Prostate gland (tissue), 2 donors: ENCODE data around the gene KNCN. TPM values are rescaled to one million over a fixed set of nuclear protein-coding genes. Genes with fewer than 3 reads are reported as not detected.

Experiments
- DNase-seq: peaks from one replicate; pipeline ENCODE4 v3.0.0-alpha.2; 2019; ENCODE audit warnings: low spot score
- H3K27ac ChIP-seq, 2 donors: fragments of 200-600 bp; sonication (generic); 2 replicates each; pipeline ENCODE4 v1.5.1; 2017 to 2019
- H3K27me3 ChIP-seq: fragments of 200-600 bp; sonication (generic); replicated peaks from 2 replicates; pipeline ENCODE4 v1.5.1; 2019; ENCODE audit not compliant: insufficient read depth
- H3K36me3 ChIP-seq, 2 donors: fragments of 200-600 bp; sonication (generic); 1 replicate in 1 of 2; 2 replicates in 1 of 2; pipeline versions ENCODE4 v1.5.1 to v1.8.1; 2017 to 2019
- H3K4me1 ChIP-seq: fragments of 200-600 bp; sonication (generic); replicated peaks from 2 replicates; pipeline ENCODE4 v1.5.1; 2019
- H3K4me3 ChIP-seq, 2 donors: fragments of 200-600 bp; sonication (generic); 2 replicates each; pipeline ENCODE4 v1.5.1; 2017 to 2019
- H3K9me3 ChIP-seq: fragments of 200-600 bp; sonication (generic); 2 replicates; pipeline ENCODE4 v1.5.1; 2017
- POLR2A ChIP-seq: fragments of 450-650 bp; IDR thresholded peaks from one replicate; pipeline ENCODE4 v1.6.1; 2016; ENCODE audit warnings: antibody characterized with exemption, mild to moderate bottlenecking
- POLR2AphosphoS5 ChIP-seq: sonication (generic); formaldehyde crosslinking; IDR thresholded peaks from one replicate; pipeline ENCODE4 v1.6.1; 2017; ENCODE audit warnings: antibody characterized with exemption
- WGBS: methylation state at CpG from one replicate; pipeline ENCODE4 v1.1.5; 2018; 5-methylcytosine and 5-hydroxymethylcytosine counted together
- intact Hi-C: fragments of 100-400 bp; cut with DNase I; formaldehyde crosslinking; loops from one replicate; pipeline ENCODE4 v1.14.2; 2022
- total RNA-seq, 2 donors: library from RNA; depleted of rRNA; stranded (reverse); fragments of >200 nt; gene quantifications; one replicate each; pipeline ENCODE4 v1.1.0, GENCODE V29; 2016
- TF ChIP-seq, protein P1 (sequence below), 4 experiments: fragments of 200-600 bp in 2 of 4; fragments of 450-650 bp in 2 of 4; sonication (generic) in 2 of 4; IDR thresholded peaks; 1 replicate in 3 of 4; 2 replicates in 1 of 4; pipeline ENCODE4 v1.5.1; 2016 to 2019; ENCODE audit warnings: antibody characterized with exemption in 4 of 4, mild to moderate bottlenecking in 2 of 4, moderate library complexity in 2 of 4

KNCN gene
- total RNA-seq, 2 donors from 2014 or later, result not detected

DNA sequence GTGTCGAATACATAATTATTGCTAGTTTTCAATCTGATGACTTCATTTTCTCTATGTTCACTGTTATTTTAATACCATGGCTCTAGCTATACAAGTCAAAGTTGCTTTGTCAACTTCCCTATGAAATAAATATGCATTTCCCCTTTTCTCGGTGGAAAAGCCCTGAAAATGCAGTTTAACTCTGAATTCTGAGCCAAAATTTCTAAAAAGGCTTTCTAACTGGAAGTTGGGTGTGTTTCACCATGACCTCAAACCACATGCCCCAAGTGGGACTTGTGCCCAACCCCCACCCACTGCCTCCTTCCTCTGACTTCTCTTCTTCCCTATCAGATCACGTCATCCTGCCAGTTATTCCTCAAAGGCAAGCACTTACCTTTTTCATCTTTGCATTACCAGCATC is 43.7 kb upstream of the KNCN start:
- intact Hi-C loops, result no loop called here
- Histone ChIP-seq H3K9me3 (no peaks in the 10 kb centered on the region), H3K4me1 (no peaks in the 10 kb centered on the region), H3K36me3 (no peaks in the 10 kb centered on the region), H3K27ac (no peak overlapping the region), H3K4me3 (no peak overlapping the region), H3K27me3 (no peaks in the 10 kb centered on the region)
- TF ChIP-seq, protein P1, sequence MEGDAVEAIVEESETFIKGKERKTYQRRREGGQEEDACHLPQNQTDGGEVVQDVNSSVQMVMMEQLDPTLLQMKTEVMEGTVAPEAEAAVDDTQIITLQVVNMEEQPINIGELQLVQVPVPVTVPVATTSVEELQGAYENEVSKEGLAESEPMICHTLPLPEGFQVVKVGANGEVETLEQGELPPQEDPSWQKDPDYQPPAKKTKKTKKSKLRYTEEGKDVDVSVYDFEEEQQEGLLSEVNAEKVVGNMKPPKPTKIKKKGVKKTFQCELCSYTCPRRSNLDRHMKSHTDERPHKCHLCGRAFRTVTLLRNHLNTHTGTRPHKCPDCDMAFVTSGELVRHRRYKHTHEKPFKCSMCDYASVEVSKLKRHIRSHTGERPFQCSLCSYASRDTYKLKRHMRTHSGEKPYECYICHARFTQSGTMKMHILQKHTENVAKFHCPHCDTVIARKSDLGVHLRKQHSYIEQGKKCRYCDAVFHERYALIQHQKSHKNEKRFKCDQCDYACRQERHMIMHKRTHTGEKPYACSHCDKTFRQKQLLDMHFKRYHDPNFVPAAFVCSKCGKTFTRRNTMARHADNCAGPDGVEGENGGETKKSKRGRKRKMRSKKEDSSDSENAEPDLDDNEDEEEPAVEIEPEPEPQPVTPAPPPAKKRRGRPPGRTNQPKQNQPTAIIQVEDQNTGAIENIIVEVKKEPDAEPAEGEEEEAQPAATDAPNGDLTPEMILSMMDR (IDR thresholded peaks at IDR 0.05), result no peak
- TF ChIP-seq POLR2AphosphoS5 (no peak), POLR2A (no peak)
- DNase-seq, result no peak
- WGBS, result 77% methylated on average over 3 of the region's 3 CpGs

DNA sequence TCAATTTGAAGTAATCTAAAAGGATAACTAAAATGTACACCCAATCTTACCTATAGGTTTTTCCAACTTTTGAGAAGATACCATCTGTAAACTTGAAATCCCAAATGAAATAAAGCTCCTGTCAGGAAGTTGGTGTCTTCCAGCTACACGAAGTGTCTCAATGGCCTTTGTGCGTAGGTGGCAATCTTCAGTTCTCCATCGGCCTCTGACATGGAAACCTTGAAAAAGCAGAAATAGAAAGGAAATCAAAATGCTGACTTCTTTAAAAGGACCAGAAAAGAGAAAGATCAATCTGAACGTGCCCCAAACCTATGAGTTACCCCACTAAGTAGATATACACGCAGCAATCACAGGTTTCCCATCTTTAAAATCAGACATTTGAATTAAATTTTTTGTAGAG is 42.6 kb upstream of the KNCN start:
- no peak for DNase-seq

DNA sequence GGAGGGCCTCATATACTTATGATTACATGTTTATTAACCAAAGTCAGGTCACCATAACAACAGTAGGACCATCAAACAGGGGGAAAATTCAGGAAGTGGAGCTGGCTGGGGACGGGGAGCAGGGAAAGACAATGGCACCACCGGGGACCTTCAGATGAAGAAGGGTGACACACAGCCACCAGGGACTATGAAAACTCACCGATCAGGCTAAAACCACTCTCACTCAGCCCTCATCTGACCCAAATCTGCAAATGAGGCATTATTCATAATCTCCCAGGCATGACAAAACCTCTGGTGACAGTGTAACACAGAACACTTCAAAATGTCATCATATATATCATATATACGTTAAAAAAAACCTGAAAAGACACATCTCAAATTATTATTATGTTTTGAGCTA is 41.4 kb upstream of the KNCN start:
- Histone ChIP-seq H3K27ac (no peak overlapping the region), H3K4me3 (no peak overlapping the region), H3K9me3 (no peaks in the 10 kb centered on the region), H3K4me1 (no peaks in the 10 kb centered on the region), H3K36me3 (no peaks in the 10 kb centered on the region), H3K27me3 (no peaks in the 10 kb centered on the region)
- TF ChIP-seq POLR2AphosphoS5 (no peak), POLR2A (no peak)
- TF ChIP-seq, protein P1 (IDR thresholded peaks at IDR 0.05), result no peak
- intact Hi-C loops, result no loop called here
- WGBS, result 93% methylated on average over 4 of the region's 4 CpGs
- DNase-seq, result no peak

More for the DNA sequence above, 42.6 kb upstream of the KNCN start:
- Histone ChIP-seq H3K4me1 (no peaks in the 10 kb centered on the region), H3K27me3 (no peaks in the 10 kb centered on the region), H3K9me3 (no peaks in the 10 kb centered on the region), H3K4me3 (no peak overlapping the region), H3K36me3 (no peaks in the 10 kb centered on the region), H3K27ac (no peak overlapping the region)
- intact Hi-C loops, result no loop called here
- WGBS, result 82% methylated on average over 5 of the region's 5 CpGs
- no peak for TF ChIP-seq POLR2A
- TF ChIP-seq, protein P1 (IDR thresholded peaks at IDR 0.05), result no peak
- TF ChIP-seq POLR2AphosphoS5, result no peak

DNA sequence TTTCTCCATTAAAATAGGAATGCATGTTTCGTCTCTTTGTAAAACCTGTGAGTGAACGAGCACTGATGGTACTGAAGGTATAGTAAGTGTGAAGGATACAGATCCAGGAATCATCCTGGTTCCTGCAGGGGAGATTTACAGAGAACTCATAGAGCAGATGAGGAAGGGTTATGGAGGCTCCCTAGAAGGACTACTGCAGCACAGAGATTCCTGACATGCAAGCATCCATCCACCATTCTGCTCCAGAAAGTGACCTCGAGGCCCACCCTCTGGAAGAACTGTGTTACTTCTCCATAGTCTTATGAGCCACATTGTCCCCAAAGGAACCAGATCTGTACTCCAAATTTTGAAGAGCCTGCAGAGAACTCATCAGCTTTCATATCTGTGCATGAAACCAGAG is 38.1 kb upstream of the KNCN start:
- no peaks in the 10 kb centered on the region for H3K27me3 ChIP-seq
- no peak overlapping the region for H3K27ac ChIP-seq
- WGBS, result 85% methylated on average over 3 of the region's 3 CpGs
- TF ChIP-seq, protein P1 (IDR thresholded peaks at IDR 0.05), result no peak
- no peak for TF ChIP-seq POLR2AphosphoS5
- TF ChIP-seq POLR2A, result no peak
- H3K36me3 ChIP-seq, result no peaks in the 10 kb centered on the region
- H3K4me3 ChIP-seq, result no peak overlapping the region
- DNase-seq, result no peak
- intact Hi-C loops, result no loop called here
- H3K9me3 ChIP-seq, result no peaks in the 10 kb centered on the region
- no peaks in the 10 kb centered on the region for H3K4me1 ChIP-seq

DNA sequence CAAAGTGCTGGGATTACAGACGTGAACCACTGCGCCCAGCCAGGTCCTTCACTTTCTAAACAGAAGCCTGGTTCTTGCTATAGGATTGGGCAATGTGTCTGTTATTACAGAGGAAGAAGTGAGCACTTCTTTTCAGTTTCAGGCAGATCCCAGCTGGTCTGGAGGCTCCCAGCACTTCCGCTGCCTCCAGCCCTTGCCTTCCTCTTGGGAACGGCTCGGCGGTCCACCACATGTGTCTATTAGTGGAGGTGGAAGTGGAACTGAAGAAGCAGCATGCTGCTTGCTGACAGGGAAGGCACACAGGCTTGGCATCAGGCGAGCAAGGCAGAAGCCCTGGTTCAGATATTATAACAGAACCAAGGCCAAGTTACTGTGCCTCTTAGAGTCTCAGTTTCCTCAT is 35.6 kb upstream of the KNCN start:
- TF ChIP-seq, protein P1 (IDR thresholded peaks at IDR 0.05), result no peak
- TF ChIP-seq POLR2A (no peak), POLR2AphosphoS5 (no peak)
- Histone ChIP-seq H3K4me3 (no peak overlapping the region), H3K27me3 (no peaks in the 10 kb centered on the region), H3K27ac (no peak overlapping the region), H3K36me3 (no peaks in the 10 kb centered on the region), H3K9me3 (no peaks in the 10 kb centered on the region), H3K4me1 (no peaks in the 10 kb centered on the region)
- intact Hi-C loops, result no loop called here
- WGBS, result 95% methylated on average over 7 of the region's 7 CpGs
- no peak for DNase-seq
